GM12878 (cell line): ENCODE results near the gene PHLPP1.

Source experiments
- CHD4 ChIP-seq: fragments of 200-600 bp; sonication (generic); IDR thresholded peaks from 2 replicates; pipeline ENCODE4 v1.6.1; 2016; ENCODE audit warnings: mild to moderate bottlenecking
- MXI1 ChIP-seq: fragments of 150-350 bp; IDR thresholded peaks from 2 replicates; pipeline ENCODE4 v1.6.1; 2011; ENCODE audit warnings: low read depth, mild to moderate bottlenecking, inconsistent platforms, low read length, improper control_type of control experiment
- POLR2AphosphoS5 ChIP-seq: IDR thresholded peaks from 2 replicates; pipeline ENCODE4 v1.6.1; 2011; ENCODE audit warnings: mild to moderate bottlenecking, low read length, inconsistent platforms
- SIX5 ChIP-seq: IDR thresholded peaks from 2 replicates; pipeline ENCODE4 v1.6.1; 2011; ENCODE audit warnings: mild to moderate bottlenecking, low read depth, low read length, moderate library complexity; ENCODE audit not compliant: severe bottlenecking
- SRF ChIP-seq, 2 experiments: IDR thresholded peaks; 2 replicates each; pipeline ENCODE4 v1.6.1; 2011; ENCODE audit warnings: low read depth in 2 of 2, low read length in 2 of 2, mild to moderate bottlenecking in 1 of 2, moderate library complexity in 1 of 2

- no peak for TF ChIP-seq SRF (IDR thresholded peaks at IDR 0.05; ENCODE audit: low read depth in 2 of 2, low read length in 2 of 2)
- TF ChIP-seq POLR2AphosphoS5, result no peak
- no peak for TF ChIP-seq SIX5
- no peak for TF ChIP-seq MXI1
- no peak for TF ChIP-seq CHD4
Observed at GRCh38 chr18:62749389-62749788, 34.0 kb downstream of the PHLPP1 start.
